ENCODE measurements around the gene SLC39A10.
"Not testable (repeated sequence)": the region's sequence is repeated elsewhere in the genome, so short reads cannot be mapped to it uniquely, and the experiment has no call there.

The SLC39A10 gene

GRCh38 chr2:195646424-195646823 is 10.6 kb upstream of the SLC39A10 start:
- Histone ChIP-seq H3K4me3 (ENCODE audit: low read depth in 1 of 2, low read length in 1 of 2) (no peak overlapping the region), H3K27me3 (no peaks in the 10 kb centered on the region), H3K9me3 (no peaks in the 10 kb centered on the region), H3K27ac (no peak overlapping the region), H3K36me3 (no peaks in the 10 kb centered on the region), H3K4me1 (ENCODE audit: control insufficient read depth in 1 of 2, insufficient read depth in 1 of 2, low read depth in 1 of 2, low read length in 1 of 2) (peaks cover 7 to 17% of the 10 kb centered on the region in 2 experiments)
- TF ChIP-seq CTCF (IDR thresholded peaks at IDR 0.05): no peak

GRCh38 chr2:195647302-195647701 is 9.7 kb upstream of the SLC39A10 start:
- no peak for TF ChIP-seq CTCF (IDR thresholded peaks at IDR 0.05)
- Histone ChIP-seq H3K9me3 (no peaks in the 10 kb centered on the region), H3K27me3 (no peaks in the 10 kb centered on the region), H3K4me1 (ENCODE audit: control insufficient read depth in 1 of 2, insufficient read depth in 1 of 2, low read depth in 1 of 2, low read length in 1 of 2) (peaks cover 7 to 17% of the 10 kb centered on the region in 2 experiments), H3K27ac (no peak overlapping the region), H3K4me3 (ENCODE audit: low read depth in 1 of 2, low read length in 1 of 2) (no peak overlapping the region), H3K36me3 (no peaks in the 10 kb centered on the region)

GRCh38 chr2:195648370-195648769 is 8.7 kb upstream of the SLC39A10 start:
- H3K4me1 ChIP-seq (ENCODE audit: control insufficient read depth in 1 of 2, insufficient read depth in 1 of 2, low read depth in 1 of 2, low read length in 1 of 2): peaks cover 7 to 17% of the 10 kb centered on the region in 2 experiments
- H3K4me3 ChIP-seq (ENCODE audit: low read depth in 1 of 2, low read length in 1 of 2); H3K9me3 ChIP-seq; H3K27ac ChIP-seq; H3K27me3 ChIP-seq; H3K36me3 ChIP-seq: not testable (repeated sequence)

- no peak overlapping the region for H3K27ac ChIP-seq
- peaks cover 7 to 17% of the 10 kb centered on the region in 2 experiments for H3K4me1 ChIP-seq (ENCODE audit: control insufficient read depth in 1 of 2, insufficient read depth in 1 of 2, low read depth in 1 of 2, low read length in 1 of 2)
- H3K36me3 ChIP-seq: no peaks in the 10 kb centered on the region
- H3K9me3 ChIP-seq: no peaks in the 10 kb centered on the region
- TF ChIP-seq CTCF (IDR thresholded peaks at IDR 0.05): no peak
- no peaks in the 10 kb centered on the region for H3K27me3 ChIP-seq
- no peak overlapping the region for H3K4me3 ChIP-seq (ENCODE audit: low read depth in 1 of 2, low read length in 1 of 2)
Measured at GRCh38 chr2:195648787-195649186, 8.2 kb upstream of the SLC39A10 start.

GRCh38 chr2:195649629-195650190 is 7.3 kb upstream of the SLC39A10 start:
- H3K27ac ChIP-seq: no peak overlapping the region
- H3K4me1 ChIP-seq (ENCODE audit: control insufficient read depth in 1 of 2, insufficient read depth in 1 of 2, low read depth in 1 of 2, low read length in 1 of 2): peaks cover 7 to 17% of the 10 kb centered on the region in 2 experiments
- no peaks in the 10 kb centered on the region for H3K27me3 ChIP-seq
- no peak overlapping the region for H3K4me3 ChIP-seq (ENCODE audit: low read depth in 1 of 2, low read length in 1 of 2)
- H3K9me3 ChIP-seq: no peaks in the 10 kb centered on the region
- no peak for TF ChIP-seq CTCF (IDR thresholded peaks at IDR 0.05)
- H3K36me3 ChIP-seq: no peaks in the 10 kb centered on the region

- no peak overlapping the region for H3K27ac ChIP-seq
- TF ChIP-seq CTCF (IDR thresholded peaks at IDR 0.05): no peak
Measured at GRCh38 chr2:195651046-195651445, 6.0 kb upstream of the SLC39A10 start.

More at GRCh38 chr2:195651046-195651445, 6.0 kb upstream of the SLC39A10 start:
- Histone ChIP-seq H3K36me3 (no peaks in the 10 kb centered on the region), H3K9me3 (no peaks in the 10 kb centered on the region), H3K4me1 (ENCODE audit: control insufficient read depth in 1 of 2, insufficient read depth in 1 of 2, low read depth in 1 of 2, low read length in 1 of 2) (peaks cover 7 to 18% of the 10 kb centered on the region in 2 experiments), H3K4me3 (ENCODE audit: low read depth in 1 of 2, low read length in 1 of 2) (no peak overlapping the region), H3K27me3 (no peaks in the 10 kb centered on the region)
